GM21737 (cell line): ENCODE data around the gene AATF.

ENCODE experiments used
- ATAC-seq: cut with Tn5 transposase; IDR thresholded peaks from one replicate; pipeline ENCODE4 v1.9.1; 2021; ENCODE audit warnings: mild to moderate bottlenecking, moderate library complexity; ENCODE audit not compliant: unreplicated experiment

AATF gene

DNA sequence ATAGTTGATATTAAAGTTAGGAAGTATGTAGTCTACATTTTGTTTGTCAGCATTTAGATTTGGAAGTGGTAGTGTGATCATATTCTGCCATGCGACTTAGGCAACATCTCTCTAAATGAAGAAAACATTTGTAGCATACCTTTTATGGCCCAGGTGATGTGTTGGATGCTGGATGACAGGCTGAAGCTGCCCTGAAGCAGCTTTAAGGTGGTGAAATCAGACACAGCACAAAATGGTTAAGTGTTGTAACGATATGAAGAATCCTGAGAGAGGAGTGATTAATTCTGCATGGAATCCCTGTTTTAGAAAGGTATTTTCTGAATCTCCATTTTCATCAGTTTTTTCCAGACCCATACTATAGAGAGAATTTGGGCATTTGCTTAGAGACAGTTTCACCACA, 28.3 kb downstream of the AATF start:
- no peak for ATAC-seq

DNA sequence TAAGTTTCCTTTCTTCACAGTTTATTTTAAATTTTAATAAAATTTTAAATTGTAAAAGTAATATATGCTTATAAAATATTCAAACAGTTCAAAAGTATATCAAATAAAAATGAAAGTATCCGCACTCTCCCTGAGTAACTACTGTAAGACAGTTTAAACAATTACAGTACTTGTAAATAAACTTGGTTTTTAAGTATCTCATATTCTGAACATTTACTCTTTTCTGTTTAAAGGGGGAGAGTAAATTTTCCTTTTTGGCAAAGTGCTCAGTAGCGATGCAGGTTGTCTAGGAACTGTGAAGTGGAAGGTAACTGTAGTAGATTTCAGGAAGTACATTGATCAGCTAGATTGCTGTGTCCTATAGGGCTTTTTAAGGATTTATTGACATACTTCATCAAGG, 28.8 kb downstream of the AATF start:
- no peak for ATAC-seq

DNA sequence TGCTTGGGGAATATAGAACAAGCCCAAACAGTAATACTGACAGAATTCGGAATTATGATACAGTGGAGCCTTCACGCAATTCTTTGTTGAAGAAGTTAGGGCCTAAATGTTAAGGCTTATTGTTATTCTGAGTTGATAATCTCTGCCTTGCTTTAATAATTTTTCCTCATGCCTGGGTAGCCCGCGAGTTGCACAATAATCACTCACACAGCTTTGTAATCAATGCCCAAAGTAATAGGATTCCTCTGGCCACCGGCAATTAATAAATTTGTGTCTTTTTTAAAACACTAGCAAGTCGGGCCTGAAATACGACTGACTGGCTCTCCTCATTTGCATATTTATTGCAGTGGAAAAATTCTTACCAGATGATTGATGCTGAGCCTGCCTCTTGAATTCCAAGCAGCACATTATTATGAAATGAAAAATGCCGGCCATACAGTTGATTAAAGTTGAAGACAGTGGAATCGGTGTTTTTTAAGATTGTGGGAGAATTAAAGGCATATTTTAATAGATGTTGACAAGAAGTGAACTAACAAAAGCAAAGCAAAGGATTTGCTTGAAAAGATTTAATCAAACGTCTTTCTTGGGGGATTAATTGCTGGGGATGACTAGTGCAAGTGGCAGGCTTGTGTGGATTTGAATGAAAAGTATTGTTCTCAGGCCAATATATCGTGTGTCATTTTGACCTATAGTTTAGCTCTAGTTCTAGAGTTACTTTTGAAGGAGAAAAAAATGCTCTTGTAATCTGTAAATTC, 30.2 kb downstream of the AATF start:
- no peak for ATAC-seq

DNA sequence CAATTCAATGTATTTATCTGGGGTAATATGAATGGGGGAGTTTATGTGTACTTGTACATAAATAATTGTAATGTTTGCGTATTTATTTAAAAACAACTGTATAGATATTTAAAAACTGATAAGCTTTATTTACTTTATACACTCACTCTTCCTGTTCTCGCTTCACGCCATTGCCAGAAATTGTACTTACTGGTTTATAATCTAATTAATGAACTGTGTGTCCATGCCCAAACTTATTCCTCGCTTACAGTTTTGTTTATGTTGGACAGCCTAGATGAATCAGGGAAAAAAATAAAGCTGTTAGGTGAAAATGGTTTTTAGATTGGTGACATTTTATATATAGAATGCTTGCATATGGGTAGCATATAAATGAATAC, 30.8 kb downstream of the AATF start:
- no peak for ATAC-seq

DNA sequence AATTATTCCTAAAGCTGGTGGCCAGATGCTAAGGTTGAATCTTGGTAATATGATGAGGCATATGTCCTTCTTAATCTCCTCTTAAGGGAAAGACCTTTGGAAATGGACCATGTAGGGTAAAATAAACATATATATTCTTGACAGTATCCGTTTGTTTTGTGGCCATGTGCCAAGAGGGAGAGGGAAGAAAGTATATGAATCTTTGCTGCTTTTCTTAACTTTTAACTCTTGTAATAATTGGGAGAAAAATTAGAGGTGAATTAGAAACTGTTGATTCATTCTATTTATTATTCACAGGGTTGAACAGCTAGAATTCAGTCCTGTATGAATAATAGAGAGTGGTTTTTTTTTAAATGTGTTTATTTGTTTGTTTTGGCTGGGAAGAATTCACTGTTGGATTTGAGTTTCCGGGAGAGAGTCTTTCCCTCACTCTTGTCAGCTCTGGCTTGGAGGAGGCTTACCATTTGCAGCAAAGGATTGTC, 31.6 kb downstream of the AATF start:
- no peak for ATAC-seq

DNA sequence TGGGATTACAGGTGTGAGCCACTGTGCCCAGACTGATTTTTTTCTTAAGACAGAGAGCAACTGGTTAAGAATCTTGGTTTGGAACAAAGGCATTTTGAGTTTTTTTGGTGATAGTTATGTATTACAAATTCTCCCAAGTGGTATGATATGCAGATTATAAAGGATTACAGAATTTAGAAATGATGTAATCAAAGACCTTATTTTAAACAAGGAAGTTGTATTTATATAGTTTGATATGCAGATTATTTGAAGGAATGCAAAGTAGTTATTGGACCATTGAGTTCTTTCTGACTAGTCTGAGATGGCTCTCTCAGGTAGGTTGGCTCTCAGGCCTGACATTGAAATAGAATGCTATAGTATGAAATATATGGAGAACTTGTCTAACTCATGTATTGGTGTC, 34.9 kb downstream of the AATF start:
- ATAC-seq, result no peak

DNA sequence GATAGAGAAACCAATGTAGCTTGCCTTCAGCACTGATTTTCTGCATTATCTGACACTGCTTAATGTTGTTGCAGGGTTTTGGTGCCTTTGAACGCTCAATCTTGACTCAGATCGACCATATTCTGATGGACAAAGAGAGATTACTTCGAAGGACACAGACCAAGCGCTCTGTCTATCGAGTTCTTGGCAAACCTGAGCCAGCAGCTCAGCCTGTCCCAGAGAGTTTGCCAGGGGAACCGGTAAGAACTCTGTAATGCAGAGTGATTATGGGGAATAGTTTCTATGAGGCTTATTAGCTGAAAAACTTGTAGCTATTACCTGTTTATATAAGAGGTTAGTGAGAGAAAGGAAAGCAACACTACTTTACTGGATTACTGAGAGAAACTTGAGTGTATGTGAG, 40.4 kb downstream of the AATF start:
- ATAC-seq, result no peak

DNA sequence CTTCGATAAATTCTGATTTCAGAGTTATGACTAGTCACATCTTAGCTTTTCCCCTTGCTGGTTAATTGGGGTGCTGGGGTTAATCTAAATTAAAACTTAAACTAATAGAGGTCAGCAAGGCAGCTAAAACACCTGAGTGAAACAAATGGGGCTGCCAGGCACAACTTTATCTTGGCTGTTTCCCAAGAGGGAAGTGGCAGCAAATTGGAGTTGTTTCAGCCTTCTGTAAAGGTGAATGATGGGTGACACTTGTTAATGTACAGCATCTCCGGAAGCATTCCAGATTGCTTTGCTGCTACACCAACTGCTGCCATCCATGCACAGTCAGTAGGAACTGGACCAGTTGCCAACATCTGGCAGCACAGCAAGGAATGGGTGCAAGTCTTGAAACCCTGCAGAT, 43.9 kb downstream of the AATF start:
- ATAC-seq, result no peak

DNA sequence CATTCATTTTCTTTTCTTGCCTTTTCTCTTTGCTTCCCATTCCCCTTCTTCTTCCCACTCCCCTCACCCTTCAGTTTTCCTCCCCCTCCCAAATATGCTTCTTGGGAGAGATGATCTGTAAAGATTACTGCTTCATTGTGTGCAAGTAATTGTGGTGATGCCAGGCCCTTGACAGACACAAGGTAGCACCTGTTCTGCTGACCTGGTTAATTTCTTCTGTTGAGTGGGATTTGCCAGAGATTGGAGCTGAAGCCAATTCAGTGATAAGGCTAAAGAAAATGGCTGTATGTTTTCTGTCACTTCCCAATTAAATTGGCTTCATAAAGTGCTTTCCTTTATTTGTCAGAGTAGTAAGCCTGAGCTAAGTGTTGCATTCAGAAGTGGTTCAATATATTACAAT, 44.5 kb downstream of the AATF start:
- no peak for ATAC-seq

DNA sequence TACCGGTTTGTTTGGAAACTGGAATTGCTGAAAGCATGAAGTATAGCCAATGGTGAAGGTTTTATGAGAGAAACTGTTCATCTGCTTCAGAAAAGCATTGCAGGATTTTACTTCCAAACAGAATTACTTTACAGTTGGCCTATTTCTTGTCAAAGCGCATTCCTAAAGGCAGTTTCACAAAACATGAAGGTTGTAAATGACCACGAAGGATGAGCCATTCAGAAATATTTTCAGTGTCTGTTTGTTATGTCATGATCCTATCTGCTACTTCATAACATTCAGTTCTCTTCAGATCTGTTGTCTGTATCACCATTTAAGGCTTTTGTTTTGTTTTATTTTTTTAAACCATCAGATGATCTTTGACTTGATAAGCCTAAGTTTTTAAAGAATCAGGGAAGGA, 45.7 kb downstream of the AATF start:
- no peak for ATAC-seq

DNA sequence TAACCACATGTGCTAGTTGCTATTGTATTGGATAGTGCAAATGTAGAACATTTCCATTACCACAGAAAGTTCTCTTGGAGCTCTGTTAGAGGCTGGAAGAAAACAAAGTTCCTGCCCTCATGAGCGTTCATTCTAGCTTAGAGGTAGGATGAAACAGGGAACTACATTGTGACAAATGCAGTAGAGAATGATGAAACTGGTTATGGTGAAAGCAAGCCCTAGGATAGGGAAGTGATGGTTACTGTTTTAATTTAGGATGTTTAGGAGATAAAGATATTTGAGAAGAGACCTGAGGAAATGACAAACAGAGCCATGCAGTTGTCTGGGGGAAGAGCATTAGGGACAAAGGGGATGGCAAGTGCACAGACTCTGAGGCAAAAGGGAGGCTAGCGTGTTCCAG, 50.7 kb downstream of the AATF start:
- no peak for ATAC-seq

DNA sequence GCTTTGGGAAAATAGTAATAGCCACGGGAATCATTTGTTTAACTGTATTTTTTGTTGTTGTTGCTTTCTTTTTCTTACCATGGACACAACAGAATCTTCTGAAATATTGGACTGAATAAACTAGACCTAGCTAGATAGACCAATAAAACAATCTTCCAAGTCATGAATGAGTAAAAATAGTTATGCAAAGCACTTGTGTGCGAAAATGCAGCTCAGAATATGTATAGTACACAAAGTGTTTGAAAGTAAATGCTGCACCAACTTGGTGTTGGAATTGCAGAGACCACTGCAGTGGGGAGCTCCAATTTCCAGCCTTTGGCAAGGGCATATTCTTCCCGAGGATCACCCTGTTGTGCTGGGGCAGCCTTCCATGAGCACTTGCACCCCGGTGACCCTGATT, 68.0 kb downstream of the AATF start:
- no peak for ATAC-seq

DNA sequence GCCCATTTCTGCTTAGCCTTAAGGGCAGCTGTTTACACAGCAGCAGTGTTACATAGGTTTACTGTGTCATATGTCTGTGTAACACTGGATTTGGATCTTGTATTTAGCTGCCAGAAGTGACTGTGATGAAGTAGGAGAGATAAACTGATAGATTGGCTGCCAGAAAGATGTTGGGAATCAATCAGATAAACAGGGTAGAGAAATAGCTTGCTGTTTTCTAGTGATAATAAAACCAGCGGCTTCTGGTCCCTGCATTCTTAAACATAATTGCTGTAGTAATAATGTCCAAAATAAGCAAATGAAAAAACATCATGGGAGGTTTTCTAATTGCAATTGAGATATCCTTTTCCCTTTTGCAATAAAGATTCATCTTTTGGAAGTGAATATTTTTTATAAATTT, 68.7 kb downstream of the AATF start:
- no peak for ATAC-seq

DNA sequence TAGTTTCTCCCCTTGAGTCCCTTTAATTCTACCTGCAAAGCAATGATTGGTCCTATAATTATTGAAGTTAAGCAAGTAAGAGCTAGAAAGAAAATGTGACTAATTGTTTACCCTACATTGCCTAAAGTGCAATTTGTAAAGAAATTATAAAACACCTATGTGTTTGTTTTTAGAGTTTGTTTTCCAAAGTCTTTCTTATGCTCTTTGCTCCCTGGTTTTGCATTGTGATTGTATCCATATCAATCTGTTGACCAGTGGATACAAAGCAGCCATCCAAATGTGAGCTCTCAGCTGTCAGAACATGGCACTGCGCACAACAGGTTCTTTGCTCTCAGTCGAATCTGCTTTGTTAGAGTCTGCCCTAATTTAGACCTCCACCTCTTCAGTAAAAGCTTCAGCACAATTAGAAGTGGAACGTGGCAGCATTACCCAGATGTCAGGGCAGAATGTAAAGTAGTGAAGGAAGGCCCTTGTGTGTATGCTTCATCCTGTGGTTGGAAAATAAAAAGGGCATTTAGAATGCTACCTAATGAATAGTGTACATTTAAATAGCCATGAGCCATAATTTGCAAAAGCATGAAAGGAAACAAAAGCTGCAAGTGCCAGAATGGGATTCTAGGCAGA, 70.5 kb downstream of the AATF start:
- ATAC-seq, result no peak

DNA sequence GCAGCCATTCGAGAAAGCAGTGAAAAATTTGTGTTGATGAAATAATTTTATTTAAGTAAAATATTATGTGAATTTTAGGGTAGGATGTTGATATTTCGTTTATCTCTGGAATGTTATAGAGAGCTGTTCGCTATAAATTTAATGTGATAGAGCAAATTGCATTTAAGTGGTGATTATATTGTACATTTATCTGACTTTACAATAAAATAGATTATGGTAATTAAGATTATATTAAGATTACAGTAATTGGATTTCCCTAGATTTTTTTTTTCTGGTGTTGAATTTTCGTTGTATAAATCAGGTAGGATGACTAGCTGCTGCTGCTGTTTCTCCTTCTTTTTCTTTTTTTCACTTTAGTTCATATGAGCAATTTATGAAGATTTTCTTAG, 71.0 kb downstream of the AATF start:
- no peak for ATAC-seq

DNA sequence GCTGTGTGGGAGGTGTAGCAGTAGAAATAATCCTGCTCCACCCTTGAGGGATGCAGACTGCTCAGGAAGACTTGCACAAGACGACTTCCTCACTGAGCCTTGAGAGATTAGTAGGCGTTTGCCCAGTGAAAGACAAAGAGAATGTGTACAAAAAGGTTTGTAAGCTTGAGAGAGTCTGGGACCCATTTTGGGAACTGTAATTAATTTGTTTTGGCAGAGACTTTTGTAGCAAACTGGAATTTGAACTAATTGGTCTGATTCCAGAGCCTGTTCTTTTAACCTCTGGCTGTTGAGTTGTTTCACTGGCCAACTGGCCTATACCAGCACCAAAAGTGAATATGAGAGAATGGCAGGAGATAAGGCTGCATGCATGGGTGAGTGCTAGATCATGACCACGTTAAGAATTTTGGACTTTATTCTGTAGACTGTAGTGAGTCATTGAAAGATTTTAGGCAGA, 75.5 kb downstream of the AATF start:
- no peak for ATAC-seq

DNA sequence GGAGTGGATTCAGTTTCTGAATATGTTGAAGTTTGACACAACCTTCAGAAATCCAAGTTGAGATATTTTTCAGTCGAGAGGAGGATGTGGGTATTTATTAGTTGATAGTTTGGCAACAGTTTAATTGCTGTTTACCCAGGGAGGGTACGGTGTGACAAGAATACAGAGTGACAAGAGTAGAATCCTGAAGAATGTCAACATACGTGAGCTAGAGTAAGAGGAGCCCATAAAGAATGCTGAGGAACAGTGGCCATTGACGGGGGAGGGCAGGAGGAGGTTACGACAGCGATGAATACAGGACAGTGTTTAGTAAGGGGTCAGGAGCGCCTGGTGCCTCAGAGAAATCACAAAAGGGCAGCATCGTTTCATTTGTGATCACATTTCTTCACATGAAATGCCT, 76.5 kb downstream of the AATF start:
- no peak for ATAC-seq

DNA sequence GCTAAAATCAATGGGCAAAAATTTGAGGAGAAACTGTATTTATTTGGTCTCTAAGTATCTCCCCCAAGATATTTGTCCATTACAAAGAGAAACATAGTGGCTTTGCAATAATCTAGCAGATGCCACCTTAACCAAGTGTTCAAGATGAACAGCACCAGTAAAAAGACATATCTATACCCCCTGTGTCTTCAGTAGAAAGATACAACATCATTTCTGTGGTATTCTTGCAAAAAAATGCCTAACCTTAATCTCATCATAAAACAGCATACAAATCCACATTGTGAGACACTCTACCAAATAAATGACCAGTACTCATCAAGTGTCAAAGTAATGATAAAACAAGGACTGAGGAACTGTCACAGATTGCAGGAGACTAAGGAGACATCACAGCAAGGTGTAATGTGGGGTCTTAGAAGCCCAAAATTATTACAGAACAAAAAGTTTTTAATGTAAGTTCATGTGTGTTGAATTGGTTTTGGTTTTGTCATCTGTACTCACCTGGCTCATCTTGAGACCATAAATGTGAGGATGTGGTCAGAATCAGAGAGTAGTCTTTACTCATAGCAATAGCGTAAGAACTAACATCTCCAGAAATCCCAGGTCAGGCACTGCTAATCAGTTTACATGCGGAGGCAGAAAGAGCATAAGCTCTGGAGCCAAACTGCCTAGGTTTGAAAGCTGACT, 77.2 kb downstream of the AATF start:
- ATAC-seq, result no peak

DNA sequence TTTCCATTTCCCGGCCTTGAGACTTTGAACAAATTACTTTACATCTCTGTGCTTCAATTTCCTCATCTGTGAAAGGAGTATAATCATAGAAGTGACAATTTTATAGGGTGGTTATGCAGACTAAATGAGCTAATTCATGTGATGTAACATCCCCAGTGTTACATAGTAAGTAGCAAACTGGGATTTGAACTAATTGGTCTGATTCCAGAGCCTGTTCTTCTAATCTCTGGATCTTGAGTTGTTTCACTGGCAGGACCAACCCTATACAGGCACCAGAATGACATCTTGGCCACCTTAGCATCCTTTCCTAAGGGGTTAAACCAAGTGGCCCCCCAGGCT, 77.7 kb downstream of the AATF start:
- ATAC-seq, result no peak

DNA sequence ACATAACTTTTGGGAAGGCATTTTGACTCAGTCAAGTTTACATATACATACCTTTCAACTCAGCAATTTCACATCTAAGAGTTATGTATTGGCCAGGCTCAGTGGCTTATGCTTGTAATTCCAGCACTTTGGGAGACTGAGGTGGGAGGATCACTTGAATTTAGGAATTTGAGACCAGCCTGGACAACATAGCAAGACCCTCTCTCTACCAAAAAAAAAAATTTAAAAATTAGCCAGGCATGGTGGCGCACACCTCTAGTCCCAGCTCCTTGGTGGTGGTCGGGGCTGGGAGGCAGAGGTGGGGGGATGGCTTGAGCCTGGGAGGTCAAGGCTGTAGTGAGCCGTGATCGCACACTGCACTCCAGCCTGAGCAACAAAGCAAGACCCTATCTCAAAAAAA, 79.3 kb downstream of the AATF start:
- ATAC-seq, result no peak

DNA sequence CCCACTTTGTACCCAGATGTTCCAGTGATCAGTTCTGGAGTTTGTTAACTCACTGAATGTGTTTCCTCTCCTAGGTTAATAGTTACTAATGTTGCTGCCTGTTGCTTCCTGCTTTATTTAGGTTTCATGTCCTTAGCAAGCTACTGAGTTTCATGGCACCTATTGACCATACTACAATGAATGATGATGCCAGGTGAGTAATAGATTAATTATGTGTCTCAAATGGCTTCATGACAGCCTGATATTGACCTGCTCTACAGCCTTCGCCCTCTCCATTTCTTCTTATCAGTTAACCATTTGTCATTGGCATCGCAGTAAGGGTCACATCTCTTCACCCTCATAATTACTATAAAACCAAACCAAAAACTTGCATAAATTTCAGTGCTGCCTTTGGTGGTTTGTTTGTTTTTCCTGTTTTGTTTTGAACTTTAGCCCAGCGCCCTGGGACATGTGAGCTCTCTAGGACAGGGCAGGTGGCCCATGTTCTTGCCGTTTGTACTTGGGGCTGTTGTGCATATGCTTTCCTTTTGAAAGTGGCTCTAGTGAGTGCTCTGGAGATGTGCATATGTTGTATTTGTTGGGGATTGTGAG, 82.8 kb downstream of the AATF start:
- ATAC-seq, result no peak

DNA sequence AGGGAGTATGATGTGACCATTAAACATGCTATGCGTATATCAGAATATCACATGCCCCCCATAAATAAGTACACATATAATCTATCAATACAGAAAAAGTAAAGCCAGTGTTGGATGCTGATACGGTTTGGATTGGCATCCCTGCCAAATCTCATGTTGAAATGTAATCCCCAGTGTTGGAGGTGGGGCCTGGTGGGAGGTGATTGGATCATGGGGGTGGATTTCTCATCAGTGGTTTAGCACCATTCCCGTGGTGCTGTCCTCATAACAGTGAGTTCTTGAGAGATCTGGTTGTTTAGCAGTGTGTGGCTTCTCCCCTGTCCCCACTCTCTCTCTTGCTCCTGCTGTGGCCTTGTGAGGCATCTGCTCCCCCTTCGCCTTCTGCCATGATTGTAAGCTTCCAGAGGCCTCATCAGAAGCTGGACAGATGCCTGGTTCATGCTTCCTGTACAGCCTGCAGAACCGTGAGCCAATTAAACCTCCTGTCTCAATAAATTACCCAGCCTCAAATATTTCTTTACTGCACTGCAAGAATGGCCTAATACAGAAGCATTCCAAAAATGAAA, 88.9 kb downstream of the AATF start:
- no peak for ATAC-seq
